GM12878 (cell line): ENCODE measurements around the gene KRT6B. TPM values are rescaled to one million over a fixed set of nuclear protein-coding genes. Genes with fewer than 3 reads are reported as not detected.

ENCODE experiments used
- ATAC-seq: fragments of 200-7000 bp; cut with Tn5 transposase; 3 replicates; pipeline ENCODE4 v1.9.1; 2020; ENCODE audit warnings: mild to moderate bottlenecking, moderate library complexity
- BruUV-seq: library from RNA; stranded (reverse); fragments of 400-500 nt; replicated peaks from 2 replicates; lab custom pipeline; 2021; lab: Mats Ljungman, UMichigan
- CTCF ChIA-PET: fragments of 300-600 bp; sonication (Branson Sonifier 250); formaldehyde crosslinking; extraction: SDS; loops from one replicate; lab custom pipeline; 2021; ENCODE audit warnings: inconsistent platforms; lab: Yijun Ruan, JAX
- POLR2A ChIA-PET: fragments of 350-600 bp; formaldehyde crosslinking; extraction: SDS; loops from one replicate; lab custom pipeline; 2021; ENCODE audit warnings: inconsistent platforms; lab: Charles Lee
- RAD21 ChIA-PET: fragments of 300-600 bp; sonication (Branson Sonifier 250); formaldehyde crosslinking; loops from one replicate; lab custom pipeline; 2023; ENCODE audit warnings: antibody characterized with exemption; ENCODE audit not compliant: unreplicated experiment; lab: Charles Lee
- SMC1A ChIA-PET: fragments of 300-600 bp; sonication (Branson Sonifier 250); formaldehyde crosslinking; loops from one replicate; lab custom pipeline; 2023; ENCODE audit not compliant: unreplicated experiment, uncharacterized antibody; lab: Charles Lee
- DNase-seq: peaks from one replicate; pipeline ENCODE4 v3.0.0-alpha.2; 2011; ENCODE audit warnings: low read depth, low spot score
- FAIRE-seq: peaks from 3 replicates; lab custom pipeline; 2011; peaks lifted over from hg19 to GRCh38; lab: Jason Lieb, UNC
- H2AFZ ChIP-seq: 2 replicates; pipeline ENCODE4 v1.6.0; 2011; ENCODE audit warnings: low read depth, low read length, control low read depth; ENCODE audit not compliant: control insufficient read depth
- H3K27ac ChIP-seq: 2 replicates; pipeline ENCODE4 v1.5.1; 2011; ENCODE audit warnings: control low read depth; ENCODE audit not compliant: control insufficient read depth, insufficient read depth
- H3K27me3 ChIP-seq, 2 experiments: replicated peaks in 1 of 2; 2 replicates each; pipeline versions ENCODE4 v1.6.0 to v1.6.1; 2011; ENCODE audit warnings: low read length in 1 of 2; ENCODE audit not compliant: control insufficient read depth in 2 of 2, insufficient read depth in 2 of 2
- H3K36me3 ChIP-seq, 2 experiments: 2 replicates each; pipeline ENCODE4 v1.5.1; 2011; ENCODE audit warnings: low read length in 1 of 2; ENCODE audit not compliant: control insufficient read depth in 2 of 2, insufficient read depth in 2 of 2
- H3K4me1 ChIP-seq: 2 replicates; pipeline ENCODE4 v1.6.1; 2011; ENCODE audit warnings: mild to moderate bottlenecking, low read length, moderate library complexity, mixed read lengths; ENCODE audit not compliant: control insufficient read depth, insufficient read depth
- H3K4me2 ChIP-seq: 2 replicates; pipeline ENCODE4 v1.6.0; 2011; ENCODE audit warnings: control low read depth; ENCODE audit not compliant: control insufficient read depth, insufficient read depth
- H3K4me3 ChIP-seq: fragments of 200-600 bp; sonication (generic); 2 replicates; pipeline ENCODE4 v1.5.1; 2016
- H3K79me2 ChIP-seq: 2 replicates; pipeline ENCODE4 v1.6.0; 2011; ENCODE audit warnings: low read length; ENCODE audit not compliant: control insufficient read depth, insufficient read depth
- H3K9ac ChIP-seq: 2 replicates; pipeline ENCODE4 v1.8.0; 2011; ENCODE audit warnings: low read length, control low read depth, mixed read lengths; ENCODE audit not compliant: control insufficient read depth, insufficient read depth
- H3K9me3 ChIP-seq: replicated peaks from 3 replicates; pipeline ENCODE4 v1.5.1; 2011; ENCODE audit warnings: mild to moderate bottlenecking, low read length; ENCODE audit not compliant: control insufficient read depth, insufficient read depth
- H4K20me1 ChIP-seq: 2 replicates; pipeline ENCODE4 v1.6.0; 2011; ENCODE audit not compliant: control insufficient read depth, insufficient read depth
- ATF7 ChIP-seq: fragments of 450-650 bp; IDR thresholded peaks from 2 replicates; pipeline ENCODE4 v1.6.1; 2016; ENCODE audit warnings: low read depth, mild to moderate bottlenecking
- CEBPB ChIP-seq, 2 experiments: fragments of 150-350 bp in 1 of 2; IDR thresholded peaks; 2 replicates each; pipeline ENCODE4 v1.6.1; 2012 to 2014; ENCODE audit warnings: low read depth in 2 of 2, low read length in 2 of 2, borderline replicate concordance in 1 of 2, inconsistent platforms in 1 of 2
- CHD1 ChIP-seq: IDR thresholded peaks from 2 replicates; pipeline ENCODE4 v1.6.1; 2012; ENCODE audit warnings: low read depth, low read length, improper control_type of control experiment
- GABPA ChIP-seq: IDR thresholded peaks from 2 replicates; pipeline ENCODE4 v1.6.1; 2014; ENCODE audit warnings: antibody characterized with exemption, low read depth, mild to moderate bottlenecking, inconsistent platforms
- HDAC2 ChIP-seq: fragments of 200-600 bp; sonication (generic); IDR thresholded peaks from 2 replicates; pipeline ENCODE4 v1.6.1; 2017
- KAT2A ChIP-seq: conservative IDR thresholded peaks from 2 replicates; pipeline ENCODE4 v1.6.1; 2011; ENCODE audit warnings: low read depth, low read length; ENCODE audit not compliant: control insufficient read depth
- SRF ChIP-seq, 2 experiments: IDR thresholded peaks; 2 replicates each; pipeline ENCODE4 v1.6.1; 2011; ENCODE audit warnings: low read depth in 2 of 2, low read length in 2 of 2, mild to moderate bottlenecking in 1 of 2, moderate library complexity in 1 of 2
- WGBS: methylation state at CpG from one replicate; pipeline ENCODE4 v1.1.6; 2016; ENCODE audit warnings: low lambda C conversion rate; ENCODE audit not compliant: insufficient replicate concordance, insufficient coverage; ENCODE audit errors: missing lambda C conversion rate; 5-methylcytosine and 5-hydroxymethylcytosine counted together
- in situ Hi-C: fragments of 300-500 bp; cut with MboI; formaldehyde crosslinking; loops from 9 replicates; pipeline ENCODE4 v1.14.3; 2018; ENCODE audit warnings: mixed read lengths
- intact Hi-C: fragments of 100-400 bp; cut with micrococcal nuclease; formaldehyde crosslinking; loops from one replicate; pipeline ENCODE4 v1.14.2; 2022; ENCODE audit not compliant: unreplicated experiment
- polyA plus RNA-seq, 11 experiments: library from polyadenylated mRNA; depleted of rRNA in 4 of 11; unstranded in 6 of 11; stranded (reverse) in 5 of 11; fragments of >200 nt; fragmentation: Nextera tagmentation in 4 of 11; fragmentation: Illumina TruSeq in 1 of 11; extraction: Ambion mirVana in 4 of 11; extraction: Trizol in 1 of 11; gene quantifications; 1 replicate in 1 of 11; 2 replicates in 10 of 11; pipeline versions ENCODE4 v1.2.1 to v1.2.3, GENCODE V29; 2011 to 2016; ENCODE audit warnings: inconsistent platforms in 2 of 11, missing spikeins in 2 of 11, low read depth in 1 of 11
- total RNA-seq, 4 experiments: library from RNA; depleted of rRNA in 3 of 4; stranded (reverse); fragments of >200 nt in 3 of 4; fragmentation: Illumina TruSeq in 1 of 4; extraction: Trizol in 1 of 4; gene quantifications; 2 replicates each; pipeline versions ENCODE4 v1.2.1 to v1.2.3, GENCODE V29; 2013 to 2021
- TF ChIP-seq, protein P1 (sequence below): fragments of 450-650 bp; IDR thresholded peaks from 2 replicates; pipeline ENCODE4 v1.6.1; 2017; ENCODE audit warnings: mild to moderate bottlenecking, moderate library complexity
- TF ChIP-seq, protein P2 (sequence below): fragments of 450-650 bp; IDR thresholded peaks from 2 replicates; pipeline ENCODE4 v1.6.1; 2016; ENCODE audit warnings: mild to moderate bottlenecking

KRT6B gene
- total and polyA plus RNA-seq, 10 of the 15 experiments (the other 5 are each of a cell fraction or from before 2014, with no cell fraction given): 0.07 TPM; not detected in 9

DNA sequence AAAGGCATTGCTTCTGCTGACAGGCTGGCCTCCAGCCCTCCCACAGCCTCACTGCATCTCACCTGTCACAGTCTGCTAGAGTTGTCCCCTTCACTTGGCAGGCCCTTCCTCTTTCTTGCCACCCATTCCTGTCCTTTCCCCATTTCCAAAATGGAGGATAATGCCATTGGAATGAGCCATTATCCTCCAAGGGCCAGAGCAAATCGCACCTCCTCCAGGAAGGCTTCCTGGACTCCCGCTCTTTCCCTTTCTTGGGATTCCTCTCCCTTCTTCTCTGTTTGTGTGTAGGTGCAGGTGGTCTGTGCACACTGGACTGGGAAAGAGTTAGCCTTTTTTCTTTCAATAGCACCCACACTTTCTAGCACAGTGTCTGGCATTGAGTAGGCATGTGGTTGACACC, 49.6 kb downstream of the KRT6B start:
- Histone ChIP-seq H2AFZ (no peak overlapping the region), H3K27ac (no peak overlapping the region), H3K9me3 (no peaks in the 10 kb centered on the region), H3K4me1 (no peaks in the 10 kb centered on the region)
- intact Hi-C loops: no loop called here
- 63% methylated on average over 2 of the region's 2 CpGs for WGBS
- TF ChIP-seq CHD1 (no peak), GABPA (no peak), HDAC2 (no peak), ATF7 (no peak), CEBPB (IDR thresholded peaks at IDR 0.05; ENCODE audit: borderline replicate concordance in 1 of 2, low read depth in 2 of 2, low read length in 2 of 2) (no peak), SRF (IDR thresholded peaks at IDR 0.05; ENCODE audit: low read depth in 2 of 2, low read length in 2 of 2) (no peak), KAT2A (no peak)
- TF ChIP-seq, protein P1, sequence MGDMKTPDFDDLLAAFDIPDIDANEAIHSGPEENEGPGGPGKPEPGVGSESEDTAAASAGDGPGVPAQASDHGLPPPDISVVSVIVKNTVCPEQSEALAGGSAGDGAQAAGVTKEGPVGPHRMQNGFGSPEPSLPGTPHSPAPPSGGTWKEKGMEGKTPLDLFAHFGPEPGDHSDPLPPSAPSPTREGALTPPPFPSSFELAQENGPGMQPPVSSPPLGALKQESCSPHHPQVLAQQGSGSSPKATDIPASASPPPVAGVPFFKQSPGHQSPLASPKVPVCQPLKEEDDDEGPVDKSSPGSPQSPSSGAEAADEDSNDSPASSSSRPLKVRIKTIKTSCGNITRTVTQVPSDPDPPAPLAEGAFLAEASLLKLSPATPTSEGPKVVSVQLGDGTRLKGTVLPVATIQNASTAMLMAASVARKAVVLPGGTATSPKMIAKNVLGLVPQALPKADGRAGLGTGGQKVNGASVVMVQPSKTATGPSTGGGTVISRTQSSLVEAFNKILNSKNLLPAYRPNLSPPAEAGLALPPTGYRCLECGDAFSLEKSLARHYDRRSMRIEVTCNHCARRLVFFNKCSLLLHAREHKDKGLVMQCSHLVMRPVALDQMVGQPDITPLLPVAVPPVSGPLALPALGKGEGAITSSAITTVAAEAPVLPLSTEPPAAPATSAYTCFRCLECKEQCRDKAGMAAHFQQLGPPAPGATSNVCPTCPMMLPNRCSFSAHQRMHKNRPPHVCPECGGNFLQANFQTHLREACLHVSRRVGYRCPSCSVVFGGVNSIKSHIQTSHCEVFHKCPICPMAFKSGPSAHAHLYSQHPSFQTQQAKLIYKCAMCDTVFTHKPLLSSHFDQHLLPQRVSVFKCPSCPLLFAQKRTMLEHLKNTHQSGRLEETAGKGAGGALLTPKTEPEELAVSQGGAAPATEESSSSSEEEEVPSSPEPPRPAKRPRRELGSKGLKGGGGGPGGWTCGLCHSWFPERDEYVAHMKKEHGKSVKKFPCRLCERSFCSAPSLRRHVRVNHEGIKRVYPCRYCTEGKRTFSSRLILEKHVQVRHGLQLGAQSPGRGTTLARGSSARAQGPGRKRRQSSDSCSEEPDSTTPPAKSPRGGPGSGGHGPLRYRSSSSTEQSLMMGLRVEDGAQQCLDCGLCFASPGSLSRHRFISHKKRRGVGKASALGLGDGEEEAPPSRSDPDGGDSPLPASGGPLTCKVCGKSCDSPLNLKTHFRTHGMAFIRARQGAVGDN: no peak
- TF ChIP-seq, protein P2, sequence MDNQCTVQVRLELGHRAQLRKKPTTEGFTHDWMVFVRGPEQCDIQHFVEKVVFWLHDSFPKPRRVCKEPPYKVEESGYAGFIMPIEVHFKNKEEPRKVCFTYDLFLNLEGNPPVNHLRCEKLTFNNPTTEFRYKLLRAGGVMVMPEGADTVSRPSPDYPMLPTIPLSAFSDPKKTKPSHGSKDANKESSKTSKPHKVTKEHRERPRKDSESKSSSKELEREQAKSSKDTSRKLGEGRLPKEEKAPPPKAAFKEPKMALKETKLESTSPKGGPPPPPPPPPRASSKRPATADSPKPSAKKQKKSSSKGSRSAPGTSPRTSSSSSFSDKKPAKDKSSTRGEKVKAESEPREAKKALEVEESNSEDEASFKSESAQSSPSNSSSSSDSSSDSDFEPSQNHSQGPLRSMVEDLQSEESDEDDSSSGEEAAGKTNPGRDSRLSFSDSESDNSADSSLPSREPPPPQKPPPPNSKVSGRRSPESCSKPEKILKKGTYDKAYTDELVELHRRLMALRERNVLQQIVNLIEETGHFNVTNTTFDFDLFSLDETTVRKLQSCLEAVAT: no peak
- TF ChIP-seq, all 136 proteins: peak for 0
- ATAC-seq (no peak; the same call in 2 of the 3 replicates), DNase-seq (no peak), FAIRE-seq (no peak)
- RAD21 ChIA-PET: no interaction called here
- Histone ChIP-seq H3K79me2 (no peaks in the 10 kb centered on the region), H3K27me3 (no peaks in the 10 kb centered on the region; a peak in 1 of 4 replicates), H3K4me2 (no peak overlapping the region), H3K36me3 (no peaks in the 10 kb centered on the region), H4K20me1 (no peaks in the 10 kb centered on the region), H3K9ac (no peak overlapping the region), H3K4me3 (no peak overlapping the region)
- in situ Hi-C loops: no loop called here
- POLR2A ChIA-PET: interaction anchor here (0.6 kb wide), 1 partner anchor 610 kb away, joined by 5 read pairs; no protein-coding TSS in a partner anchor
- CTCF ChIA-PET: no interaction called here
- SMC1A ChIA-PET: no interaction called here
- no TSS peak for BruUV-seq
